H9 (cell line): Measurements from ENCODE around the gene ZNF880. TPM values are rescaled to one million over a fixed set of nuclear protein-coding genes. Genes with fewer than 3 reads are reported as not detected.
A peak's percentile ranks its signal among the peaks of the same experiment; 100 is the strongest.

Experiments
- DNase-seq: peaks from one replicate; pipeline ENCODE4 v3.0.0-alpha.2; 2017
- H2AFZ ChIP-seq: one replicate; pipeline ENCODE4 v1.6.1; 2013; ENCODE audit warnings: mild to moderate bottlenecking, low read length, control low read depth, moderate library complexity
- H2AK5ac ChIP-seq: 2 replicates; pipeline ENCODE4 v1.6.1; 2013; ENCODE audit warnings: low read length, control low read depth, mixed read lengths; ENCODE audit not compliant: insufficient read length
- H2BK120ac ChIP-seq: one replicate; pipeline ENCODE4 v1.6.1; 2013; ENCODE audit warnings: low read depth, mild to moderate bottlenecking, low read length, control low read depth, inconsistent platforms; ENCODE audit not compliant: poor library complexity, severe bottlenecking
- H2BK12ac ChIP-seq: 2 replicates; pipeline ENCODE4 v1.6.1; 2013; ENCODE audit warnings: low read length, control low read depth, mixed read lengths, low read depth; ENCODE audit not compliant: insufficient read length
- H2BK15ac ChIP-seq: 2 replicates; pipeline ENCODE4 v1.6.1; 2013; ENCODE audit warnings: low read depth, low read length, control low read depth
- H2BK20ac ChIP-seq: one replicate; pipeline ENCODE4 v1.6.1; 2013; ENCODE audit warnings: low read depth, mild to moderate bottlenecking, low read length, control low read depth, inconsistent platforms; ENCODE audit not compliant: poor library complexity, severe bottlenecking
- H2BK5ac ChIP-seq: 2 replicates; pipeline ENCODE4 v1.6.1; 2013; ENCODE audit warnings: low read length, control low read depth, mixed read lengths; ENCODE audit not compliant: insufficient read length
- H3K14ac ChIP-seq: 2 replicates; pipeline ENCODE4 v1.6.1; 2013; ENCODE audit warnings: low read length, control low read depth; ENCODE audit not compliant: insufficient read depth
- H3K18ac ChIP-seq: 2 replicates; pipeline ENCODE4 v1.6.1; 2013; ENCODE audit warnings: low read depth, mild to moderate bottlenecking, mixed read lengths, low read length, control low read depth; ENCODE audit not compliant: insufficient read length
- H3K23ac ChIP-seq: 2 replicates; pipeline ENCODE4 v1.6.1; 2013; ENCODE audit warnings: low read length, control low read depth, mixed read lengths, low read depth; ENCODE audit not compliant: insufficient read length
- H3K23me2 ChIP-seq: 2 replicates; pipeline ENCODE4 v1.6.1; 2013; ENCODE audit warnings: low read depth, mild to moderate bottlenecking, mixed read lengths, low read length, control low read depth; ENCODE audit not compliant: insufficient read length, poor library complexity, severe bottlenecking
- H3K27ac ChIP-seq: 2 replicates; pipeline ENCODE4 v1.5.1; 2013; ENCODE audit warnings: low read length, control low read depth, mixed read lengths, low read depth; ENCODE audit not compliant: insufficient read length
- H3K27me3 ChIP-seq: 2 replicates; pipeline ENCODE4 v1.6.1; 2013; ENCODE audit warnings: low read length, control low read depth, inconsistent platforms; ENCODE audit not compliant: insufficient read depth
- H3K4ac ChIP-seq: 2 replicates; pipeline ENCODE4 v1.6.1; 2013; ENCODE audit warnings: low read depth, mild to moderate bottlenecking, control low read depth, inconsistent platforms, low read length, moderate library complexity
- H3K4me1 ChIP-seq: 2 replicates; pipeline ENCODE4 v1.6.1; 2013; ENCODE audit warnings: low read length, control low read depth, inconsistent platforms; ENCODE audit not compliant: insufficient read depth
- H3K4me2 ChIP-seq: 2 replicates; pipeline ENCODE4 v1.6.1; 2013; ENCODE audit warnings: low read length, control low read depth, mixed read lengths; ENCODE audit not compliant: insufficient read length, insufficient read depth
- H3K56ac ChIP-seq: 2 replicates; pipeline ENCODE4 v1.6.1; 2013; ENCODE audit warnings: low read depth, mild to moderate bottlenecking, mixed read lengths, low read length, control low read depth; ENCODE audit not compliant: insufficient read length
- H3K79me1 ChIP-seq: 2 replicates; pipeline ENCODE4 v1.6.1; 2013; ENCODE audit warnings: low read depth, mild to moderate bottlenecking, moderate library complexity, low read length, control low read depth, inconsistent platforms; ENCODE audit not compliant: insufficient read depth, poor library complexity, severe bottlenecking
- H3K79me2 ChIP-seq: 2 replicates; pipeline ENCODE4 v1.6.1; 2013; ENCODE audit warnings: low read length, control low read depth, inconsistent platforms; ENCODE audit not compliant: insufficient read depth
- H3K9ac ChIP-seq: 2 replicates; pipeline ENCODE4 v1.6.1; 2013; ENCODE audit warnings: low read length, control low read depth, mixed read lengths; ENCODE audit not compliant: insufficient read length; ENCODE audit errors: extremely low read depth
- H3K9me3 ChIP-seq: one replicate; pipeline ENCODE4 v1.6.1; 2013; ENCODE audit warnings: low read depth, low read length, inconsistent platforms; ENCODE audit not compliant: control insufficient read depth
- H3T11ph ChIP-seq: one replicate; pipeline ENCODE4 v1.6.1; 2013; ENCODE audit warnings: mild to moderate bottlenecking, low read length, control low read depth, inconsistent platforms
- H4K20me1 ChIP-seq: one replicate; pipeline ENCODE4 v1.6.1; 2013; ENCODE audit not compliant: control insufficient read depth, insufficient read length, insufficient read depth
- H4K5ac ChIP-seq: 2 replicates; pipeline ENCODE4 v1.6.1; 2013; ENCODE audit warnings: low read depth, mild to moderate bottlenecking, mixed read lengths, low read length, control low read depth; ENCODE audit not compliant: insufficient read length
- H4K8ac ChIP-seq: replicated peaks from 2 replicates; pipeline ENCODE4 v1.6.1; 2013; ENCODE audit warnings: low read length, control low read depth, mixed read lengths, low read depth; ENCODE audit not compliant: insufficient read length
- H4K91ac ChIP-seq: 2 replicates; pipeline ENCODE4 v1.6.1; 2013; ENCODE audit warnings: low read depth, mild to moderate bottlenecking, moderate library complexity, mixed read lengths, low read length, control low read depth; ENCODE audit not compliant: insufficient read length
- H3K27ac Mint-ChIP-seq, 3 experiments: 2 replicates in 2 of 3; 3 replicates in 1 of 3; pipeline ENCODE4 v1.8.0; 2020 to 2021; ENCODE audit warnings: mixed read lengths in 3 of 3, mild to moderate bottlenecking in 1 of 3, moderate library complexity in 1 of 3
- H3K27me3 Mint-ChIP-seq: 2 replicates; pipeline ENCODE4 v1.8.0; 2021; ENCODE audit warnings: low read depth, mild to moderate bottlenecking, moderate library complexity, mixed read lengths
- H3K36me3 Mint-ChIP-seq, 3 experiments: 2 replicates in 2 of 3; 3 replicates in 1 of 3; pipeline ENCODE4 v1.8.0; 2020 to 2021; ENCODE audit warnings: low read depth in 3 of 3, mixed read lengths in 3 of 3; ENCODE audit not compliant: insufficient read depth in 1 of 3
- H3K4me1 Mint-ChIP-seq, 2 experiments: 2 replicates each; pipeline ENCODE4 v1.8.0; 2020; ENCODE audit warnings: mixed read lengths in 2 of 2
- H3K4me3 Mint-ChIP-seq, 2 experiments: 2 replicates in 1 of 2; 3 replicates in 1 of 2; pipeline ENCODE4 v1.8.0; 2020 to 2021; ENCODE audit warnings: mild to moderate bottlenecking in 2 of 2, mixed read lengths in 2 of 2, moderate library complexity in 1 of 2
- H3K9me3 Mint-ChIP-seq, 2 experiments: 2 replicates in 1 of 2; 3 replicates in 1 of 2; pipeline ENCODE4 v1.8.0; 2020; ENCODE audit warnings: mild to moderate bottlenecking in 2 of 2, mixed read lengths in 2 of 2, moderate library complexity in 1 of 2
- CTCF ChIP-seq: fragments of 200-600 bp; sonication (generic); conservative IDR thresholded peaks from 3 replicates; pipeline ENCODE4 v1.8.0; 2021; ENCODE audit warnings: antibody characterized with exemption, mild to moderate bottlenecking
- WGBS: extraction: QIAGEN DNeasy Blood & Tissue Kit; methylation state at CpG from one replicate; pipeline ENCODE4 v1.1.7; 2013; ENCODE audit warnings: missing lambda C conversion rate, low lambda C conversion rate, mixed read lengths; ENCODE audit not compliant: insufficient read length; ENCODE audit errors: extremely low coverage; 5-methylcytosine and 5-hydroxymethylcytosine counted together
- total RNA-seq: library from RNA; stranded (reverse); gene quantifications from 2 replicates; pipeline ENCODE4 v1.2.1, GENCODE V29; 2021

The ZNF880 gene
- total RNA-seq, 1 experiment from 2014 or later, result 1.9 TPM

- Mint-ChIP-seq H3K4me1 (peaks cover 9% of the 10 kb centered on the region in 2 experiments), H3K9me3 (peaks cover 33 to 44% of the 10 kb centered on the region in 2 experiments), H3K36me3 (peaks cover 12 to 22% (median 19%) of the 10 kb centered on the region in 3 experiments), H3K4me3 (peak overlapping the region; percentile 90 to 95), H3K27ac (peak overlapping the region in 1 of 3 experiments; percentile 99; a peak in 1 of 7 replicates), H3K27me3 (peaks cover 9% of the 10 kb centered on the region)
- H4K8ac ChIP-seq, result no peak overlapping the region
- no CpG with 5 or more reads among the region's 9 CpGs for WGBS
- no peak overlapping the region for H2BK12ac ChIP-seq
- H3K4ac ChIP-seq, result no peak overlapping the region
- H4K5ac ChIP-seq, result no peak overlapping the region
- no peaks in the 10 kb centered on the region for H3K79me1 ChIP-seq
- no peak overlapping the region for H3K56ac ChIP-seq
- peaks cover 25% of the 10 kb centered on the region for H3K9me3 ChIP-seq
- no peak overlapping the region for H3K9ac ChIP-seq
- H4K20me1 ChIP-seq, result no peaks in the 10 kb centered on the region
- no peaks in the 10 kb centered on the region for H3K4me1 ChIP-seq
- peaks cover 5% of the 10 kb centered on the region for H3K23me2 ChIP-seq
- H2AFZ ChIP-seq, result no peak overlapping the region
- no peak overlapping the region for H3K23ac ChIP-seq
- H2BK5ac ChIP-seq, result no peak overlapping the region
- H2AK5ac ChIP-seq, result no peak overlapping the region
- H3K14ac ChIP-seq, result no peak overlapping the region
- H3K27ac ChIP-seq, result no peak overlapping the region
- no peak for TF ChIP-seq CTCF
- no peak overlapping the region for H3K18ac ChIP-seq
- H3K27me3 ChIP-seq, result no peaks in the 10 kb centered on the region
- no peak overlapping the region for H4K91ac ChIP-seq
- H2BK20ac ChIP-seq, result no peak overlapping the region
- no peak overlapping the region for H2BK15ac ChIP-seq
- H3T11ph ChIP-seq, result no peak overlapping the region
- no peak overlapping the region for H2BK120ac ChIP-seq
- no peaks in the 10 kb centered on the region for H3K79me2 ChIP-seq
- peak overlapping the region; percentile 81 for H3K4me2 ChIP-seq
- DNase-seq, result no peak
Observed at GRCh38 chr19:52335768-52336116, 34.0 kb upstream of the ZNF880 start.
